Measurements from ENCODE around the gene DZIP1L. TPM values are rescaled to one million over a fixed set of nuclear protein-coding genes. Genes with fewer than 3 reads are reported as not detected.

Gene DZIP1L
- total and polyA plus RNA-seq, 2 donors from 2014 or later = 2.9 to 22.3 TPM

GRCh38 chr3:138139691-138140090, 24.3 kb upstream of the DZIP1L start:
- Histone ChIP-seq H3K9ac (ENCODE audit: low read length in 3 of 3) (no peak overlapping the region), H3K27ac (ENCODE audit: low read depth in 2 of 2, low read length in 2 of 2) (no peak overlapping the region), H3K27me3 (ENCODE audit: control insufficient read depth, insufficient read depth, low read length) (no peaks in the 10 kb centered on the region), H3K9me3 (ENCODE audit: control insufficient read depth in 2 of 3, insufficient read depth in 1 of 3, low read length in 3 of 3) (no peaks in the 10 kb centered on the region), H3K36me3 (ENCODE audit: control insufficient read depth in 2 of 3, insufficient read depth in 3 of 3, low read length in 3 of 3) (no peaks in the 10 kb centered on the region), H3K4me1 (ENCODE audit: control insufficient read depth in 2 of 3, insufficient read depth in 2 of 3, low read depth in 1 of 3, low read length in 3 of 3) (no peaks in the 10 kb centered on the region), H3K4me3 (ENCODE audit: low read length in 3 of 3) (no peak overlapping the region)
- TF ChIP-seq, protein P1, sequence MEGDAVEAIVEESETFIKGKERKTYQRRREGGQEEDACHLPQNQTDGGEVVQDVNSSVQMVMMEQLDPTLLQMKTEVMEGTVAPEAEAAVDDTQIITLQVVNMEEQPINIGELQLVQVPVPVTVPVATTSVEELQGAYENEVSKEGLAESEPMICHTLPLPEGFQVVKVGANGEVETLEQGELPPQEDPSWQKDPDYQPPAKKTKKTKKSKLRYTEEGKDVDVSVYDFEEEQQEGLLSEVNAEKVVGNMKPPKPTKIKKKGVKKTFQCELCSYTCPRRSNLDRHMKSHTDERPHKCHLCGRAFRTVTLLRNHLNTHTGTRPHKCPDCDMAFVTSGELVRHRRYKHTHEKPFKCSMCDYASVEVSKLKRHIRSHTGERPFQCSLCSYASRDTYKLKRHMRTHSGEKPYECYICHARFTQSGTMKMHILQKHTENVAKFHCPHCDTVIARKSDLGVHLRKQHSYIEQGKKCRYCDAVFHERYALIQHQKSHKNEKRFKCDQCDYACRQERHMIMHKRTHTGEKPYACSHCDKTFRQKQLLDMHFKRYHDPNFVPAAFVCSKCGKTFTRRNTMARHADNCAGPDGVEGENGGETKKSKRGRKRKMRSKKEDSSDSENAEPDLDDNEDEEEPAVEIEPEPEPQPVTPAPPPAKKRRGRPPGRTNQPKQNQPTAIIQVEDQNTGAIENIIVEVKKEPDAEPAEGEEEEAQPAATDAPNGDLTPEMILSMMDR (IDR thresholded peaks at IDR 0.05; ENCODE audit: borderline replicate concordance, extremely low read depth, insufficient read depth) = no peak
- intact Hi-C loops (cut with DNase I) = no loop called here
- DNase-seq (no peak), FAIRE-seq (no peak)

GRCh38 chr3:138137861-138138260, 22.5 kb upstream of the DZIP1L start:
- H3K27ac ChIP-seq (ENCODE audit: low read depth in 2 of 2, low read length in 2 of 2) = no peak overlapping the region
- no peaks in the 10 kb centered on the region for H3K4me1 ChIP-seq (ENCODE audit: control insufficient read depth in 2 of 3, insufficient read depth in 2 of 3, low read depth in 1 of 3, low read length in 3 of 3)
- DNase-seq (no peak), FAIRE-seq (no peak)
- no peak overlapping the region for H3K4me3 ChIP-seq (ENCODE audit: low read length in 3 of 3)
- H3K36me3 ChIP-seq (ENCODE audit: control insufficient read depth in 2 of 3, insufficient read depth in 3 of 3, low read length in 3 of 3) = no peaks in the 10 kb centered on the region
- no peak overlapping the region for H3K9ac ChIP-seq (ENCODE audit: low read length in 3 of 3)
- intact Hi-C loops (cut with DNase I) = no loop called here
- H3K27me3 ChIP-seq (ENCODE audit: control insufficient read depth, insufficient read depth, low read length) = no peaks in the 10 kb centered on the region
- TF ChIP-seq, protein P1 (IDR thresholded peaks at IDR 0.05; ENCODE audit: borderline replicate concordance, extremely low read depth, insufficient read depth) = no peak
- H3K9me3 ChIP-seq (ENCODE audit: control insufficient read depth in 2 of 3, insufficient read depth in 1 of 3, low read length in 3 of 3) = no peaks in the 10 kb centered on the region

DNA sequence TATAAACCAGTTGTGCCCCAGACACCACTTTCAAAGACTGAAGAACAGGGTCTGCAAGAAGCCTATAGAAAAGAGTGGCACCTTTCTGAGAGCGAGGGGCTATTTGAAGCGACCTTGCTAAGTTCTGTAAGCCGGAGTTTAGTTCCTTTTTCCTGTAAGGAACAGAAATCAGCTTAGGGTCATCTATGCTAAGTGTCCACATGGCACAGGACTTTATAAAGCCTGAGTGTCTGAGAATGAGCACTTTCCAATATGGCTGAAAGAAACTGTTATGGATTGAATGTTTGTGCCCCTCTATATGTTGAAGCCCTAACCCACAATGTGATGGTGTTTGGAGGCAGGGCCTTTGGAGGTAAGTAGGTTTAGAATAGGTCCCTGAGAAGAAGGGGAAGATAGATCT, 20.8 kb upstream of the DZIP1L start:
- no peak overlapping the region for H3K4me3 ChIP-seq (ENCODE audit: low read length in 3 of 3)
- no peaks in the 10 kb centered on the region for H3K27me3 ChIP-seq (ENCODE audit: control insufficient read depth, insufficient read depth, low read length)
- no peak overlapping the region for H3K27ac ChIP-seq (ENCODE audit: low read depth in 2 of 2, low read length in 2 of 2)
- no peak for DNase-seq
- no peaks in the 10 kb centered on the region for H3K36me3 ChIP-seq (ENCODE audit: control insufficient read depth in 2 of 3, insufficient read depth in 3 of 3, low read length in 3 of 3)
- H3K4me1 ChIP-seq (ENCODE audit: control insufficient read depth in 2 of 3, insufficient read depth in 2 of 3, low read depth in 1 of 3, low read length in 3 of 3) = no peaks in the 10 kb centered on the region
- intact Hi-C loops (cut with DNase I) = no loop called here
- TF ChIP-seq, protein P1 (IDR thresholded peaks at IDR 0.05; ENCODE audit: borderline replicate concordance, extremely low read depth, insufficient read depth) = no peak
- H3K9me3 ChIP-seq (ENCODE audit: control insufficient read depth in 2 of 3, insufficient read depth in 1 of 3, low read length in 3 of 3) = no peaks in the 10 kb centered on the region
- no peak for FAIRE-seq
- H3K9ac ChIP-seq (ENCODE audit: low read length in 3 of 3) = no peak overlapping the region

DNA sequence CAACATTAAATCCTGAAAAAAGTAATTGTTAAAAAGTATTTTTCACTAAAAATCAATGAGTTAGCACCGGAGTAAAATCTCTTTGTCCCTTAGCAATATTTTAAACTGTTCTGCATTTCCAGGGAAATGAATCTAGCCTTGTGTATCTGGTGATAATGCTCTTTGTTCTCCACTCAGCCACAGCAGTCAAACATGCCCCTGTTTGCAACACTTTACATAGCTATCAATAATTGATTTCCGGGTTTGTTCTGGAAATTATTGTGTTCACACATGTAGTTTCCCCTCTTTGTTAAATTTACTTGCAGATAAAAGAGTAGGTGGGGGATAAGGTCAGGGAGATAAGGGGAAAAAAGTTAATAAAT, 20.4 kb upstream of the DZIP1L start:
- Histone ChIP-seq H3K36me3 (ENCODE audit: control insufficient read depth in 2 of 3, insufficient read depth in 3 of 3, low read length in 3 of 3) (no peaks in the 10 kb centered on the region), H3K27me3 (ENCODE audit: control insufficient read depth, insufficient read depth, low read length) (no peaks in the 10 kb centered on the region), H3K9ac (ENCODE audit: low read length in 3 of 3) (no peak overlapping the region), H3K4me1 (ENCODE audit: control insufficient read depth in 2 of 3, insufficient read depth in 2 of 3, low read depth in 1 of 3, low read length in 3 of 3) (no peaks in the 10 kb centered on the region), H3K4me3 (ENCODE audit: low read length in 3 of 3) (no peak overlapping the region), H3K27ac (ENCODE audit: low read depth in 2 of 2, low read length in 2 of 2) (no peak overlapping the region), H3K9me3 (ENCODE audit: control insufficient read depth in 2 of 3, insufficient read depth in 1 of 3, low read length in 3 of 3) (no peaks in the 10 kb centered on the region)
- FAIRE-seq (no peak), DNase-seq (no peak)
- intact Hi-C loops (cut with DNase I) = no loop called here
- TF ChIP-seq, protein P1 (IDR thresholded peaks at IDR 0.05; ENCODE audit: borderline replicate concordance, extremely low read depth, insufficient read depth) = no peak
